Cardiac fibroblast (primary cell): ENCODE results near the gene TRIM24.
"Not testable (repeated sequence)": the region's sequence is repeated elsewhere in the genome, so short reads cannot be mapped to it uniquely, and the experiment has no call there.

ENCODE experiments used
- DNase-seq, 2 donors: peaks; one replicate each; pipeline versions ENCODE4 v3.0.0 to v3.0.0-alpha.2; 2010; ENCODE audit warnings: low read depth in 2 of 2
- H3K4me3 ChIP-seq, 2 donors: replicated peaks in 1 of 2; 1 replicate in 1 of 2; 2 replicates in 1 of 2; pipeline ENCODE4 v1.5.1; 2011; ENCODE audit warnings: low read depth in 2 of 2, low read length in 2 of 2, mild to moderate bottlenecking in 2 of 2, moderate library complexity in 1 of 2
- CTCF ChIP-seq: IDR thresholded peaks from one replicate; pipeline ENCODE4 v1.5.1; 2011; ENCODE audit warnings: low read depth, mild to moderate bottlenecking, low read length, inconsistent platforms

TRIM24 gene

GRCh38 chr7:138460176-138460648 lies at the start of gene TRIM24:
Gene TRIM24 (plus strand): TSS chr7:138460259. CDS start chr7:138460549, 290 bp downstream.
- DNase-seq = no peak

DNA sequence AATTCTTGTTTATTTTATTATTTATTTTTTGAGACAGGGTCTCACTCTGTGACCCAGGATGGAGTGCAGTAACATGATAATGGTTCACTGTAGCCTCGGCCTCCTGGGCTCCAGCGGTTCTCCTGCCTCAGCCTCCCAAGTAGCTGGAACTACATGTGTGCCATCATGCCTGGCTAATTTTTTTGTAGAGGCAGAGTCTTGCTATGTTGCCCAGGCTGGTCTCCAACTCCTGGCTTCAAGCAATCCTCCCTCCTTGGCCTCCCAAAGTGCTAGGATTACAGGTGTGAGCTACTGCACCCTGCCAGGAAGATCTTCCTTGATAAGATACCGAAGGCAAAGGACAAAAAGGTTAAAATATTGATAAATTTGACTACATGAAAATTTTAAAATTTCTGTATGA lies 48.0 kb upstream of the TRIM24 start:
- H3K4me3 ChIP-seq, DNase-seq: not testable (repeated sequence)

More at GRCh38 chr7:138460176-138460648, at the start of gene TRIM24:
- no peak for TF ChIP-seq CTCF
- peak within 1 kb of the TSS; percentile 68 to 76 for H3K4me3 ChIP-seq

DNA sequence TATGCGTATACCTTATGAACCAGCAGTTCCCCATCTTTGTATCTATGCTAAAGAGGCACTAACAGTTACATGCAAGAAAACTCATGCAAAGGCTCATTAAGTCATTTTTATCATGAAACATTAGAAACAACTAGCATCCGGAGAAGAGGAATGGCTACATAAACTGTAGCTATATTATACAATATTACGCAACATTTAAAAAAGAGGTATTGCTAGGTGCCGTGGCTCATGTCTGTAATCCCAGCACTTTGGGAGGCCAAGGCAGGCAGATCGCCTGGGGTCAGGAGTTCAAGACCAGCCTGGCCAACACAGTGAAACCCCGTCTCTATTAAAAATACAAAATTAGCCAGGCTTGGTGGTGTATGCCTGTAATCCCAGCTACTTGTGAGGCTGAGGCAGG lies 47.1 kb upstream of the TRIM24 start:
- H3K4me3 ChIP-seq, DNase-seq: not testable (repeated sequence)

GRCh38 chr7:138417078-138417700 lies 42.9 kb upstream of the TRIM24 start:
- no peak for DNase-seq
- TF ChIP-seq CTCF = no peak
- no peak overlapping the region for H3K4me3 ChIP-seq

GRCh38 chr7:138417764-138418163 lies 42.3 kb upstream of the TRIM24 start:
- no peak for DNase-seq
- TF ChIP-seq CTCF = no peak
- H3K4me3 ChIP-seq = no peak overlapping the region

DNA sequence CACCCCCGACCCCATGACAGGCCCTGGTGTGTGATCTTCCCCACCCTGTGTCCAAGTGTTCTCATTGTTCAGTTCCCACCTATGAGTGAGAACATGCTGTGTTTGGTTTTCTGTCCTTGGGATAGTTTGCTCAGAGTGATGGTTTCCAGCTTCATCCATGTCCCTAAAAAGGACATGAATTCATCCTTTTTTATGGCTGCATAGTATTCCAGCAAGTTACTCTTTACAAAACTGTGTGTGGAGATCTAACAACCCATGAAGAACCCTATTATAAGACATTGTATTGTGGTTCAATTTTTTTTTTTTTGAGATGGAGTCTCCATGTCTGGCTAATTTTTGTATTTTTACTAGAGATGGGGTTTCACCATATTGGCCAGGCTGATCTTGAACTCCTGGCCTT lies 41.7 kb upstream of the TRIM24 start:
- not testable (repeated sequence) for DNase-seq, H3K4me3 ChIP-seq

DNA sequence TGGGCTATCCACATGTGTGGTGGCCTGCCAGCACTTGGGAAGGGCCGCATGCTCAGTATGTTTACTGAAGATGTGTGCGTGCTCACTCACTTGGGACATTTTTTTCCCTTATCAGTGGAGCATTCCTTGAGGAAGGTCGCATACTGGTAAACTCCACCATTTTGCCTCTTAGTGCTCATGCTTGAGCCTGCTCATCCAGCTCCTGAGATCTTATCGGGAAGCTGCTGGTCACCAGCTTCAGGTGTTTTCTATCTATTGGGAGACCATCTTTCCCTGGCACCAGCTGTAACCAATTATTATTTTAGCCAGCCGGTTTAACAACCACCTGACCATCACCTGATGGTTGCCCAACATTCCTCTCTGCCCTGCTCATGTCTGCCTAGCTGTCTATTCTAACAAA lies 35.0 kb upstream of the TRIM24 start:
- DNase-seq = no peak
- TF ChIP-seq CTCF = no peak
- H3K4me3 ChIP-seq = no peak overlapping the region

DNA sequence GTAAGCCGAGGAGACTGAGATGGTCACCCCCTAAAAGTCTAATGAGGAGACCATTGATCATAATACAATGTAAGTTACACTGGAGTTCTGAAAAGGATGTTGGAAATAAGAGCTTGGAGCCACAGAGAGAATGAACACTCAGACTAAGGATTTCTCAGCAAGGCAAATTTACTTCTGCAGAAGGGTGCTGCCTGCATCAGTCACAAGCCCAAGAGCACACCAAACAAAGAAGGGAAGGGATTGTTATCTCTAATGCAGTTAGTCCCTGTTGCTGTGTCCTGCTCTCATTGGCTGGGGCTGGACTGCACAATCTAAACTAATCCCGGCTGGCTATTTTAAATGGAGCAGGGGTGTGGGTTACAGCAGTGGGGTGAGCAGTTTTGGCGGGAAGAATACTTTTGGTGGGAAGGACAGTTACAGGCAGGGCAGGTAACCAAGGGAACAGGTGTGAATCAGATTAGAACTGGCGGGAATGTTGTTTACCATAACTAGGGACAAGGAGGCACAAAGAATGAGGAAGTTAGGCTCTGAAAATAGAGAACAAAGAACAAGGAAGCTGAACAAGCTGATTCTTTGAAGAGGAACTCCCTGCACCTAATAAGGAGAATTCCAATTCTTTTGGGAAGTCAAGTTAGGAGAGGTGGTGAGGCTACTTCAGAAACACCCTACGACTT lies 30.3 kb upstream of the TRIM24 start:
- H3K4me3 ChIP-seq = no peak overlapping the region
- no peak for TF ChIP-seq CTCF
- peak in 1 of 2 donors; percentile 5 for DNase-seq
